Stimulated activated CD4-positive, alpha-beta T cell treated with anti-CD3 and anti-CD28 coated beads, Interleukin-15, amount 100 ng/mL, for 1 hour (primary cell): ENCODE measurements around the gene FCHSD2.
"Not testable (repeated sequence)": the region's sequence is repeated elsewhere in the genome, so short reads cannot be mapped to it uniquely, and the experiment has no call there.

Experiments used
- DNase-seq, 2 donors: peaks; one replicate each; pipeline ENCODE4 v3.0.0-alpha.2; 2020; ENCODE audit warnings: low read depth in 1 of 2, low spot score in 1 of 2

Gene FCHSD2

GRCh38 chr11:72811686-72812085 is 330.4 kb downstream of the FCHSD2 start:
- DNase-seq = not testable (repeated sequence)

DNA sequence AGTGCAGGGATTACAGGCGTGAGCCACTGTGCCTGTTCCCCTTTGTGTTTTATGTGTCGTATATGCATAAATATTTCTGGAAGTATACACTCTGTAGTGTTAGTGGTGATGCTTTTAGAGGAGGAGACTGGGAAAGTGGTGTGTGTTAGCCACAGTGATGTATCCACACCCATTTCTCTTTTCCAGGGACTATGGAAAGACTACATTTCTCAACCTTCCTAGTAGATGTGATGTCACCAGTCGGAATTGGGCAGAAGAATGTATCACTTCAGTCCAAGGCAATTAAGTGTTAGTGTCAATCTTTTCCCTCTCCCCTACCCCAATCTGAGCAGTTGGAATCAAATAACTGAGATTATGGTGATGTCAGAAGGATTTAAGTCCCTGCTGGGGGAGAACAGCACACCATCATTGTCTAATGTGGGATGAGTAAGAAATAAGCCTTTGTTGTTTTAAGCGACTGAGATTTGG is 333.8 kb downstream of the FCHSD2 start:
- no peak for DNase-seq

- DNase-seq = no peak
Observed at GRCh38 chr11:72807792-72808191, 334.3 kb downstream of the FCHSD2 start.

DNA sequence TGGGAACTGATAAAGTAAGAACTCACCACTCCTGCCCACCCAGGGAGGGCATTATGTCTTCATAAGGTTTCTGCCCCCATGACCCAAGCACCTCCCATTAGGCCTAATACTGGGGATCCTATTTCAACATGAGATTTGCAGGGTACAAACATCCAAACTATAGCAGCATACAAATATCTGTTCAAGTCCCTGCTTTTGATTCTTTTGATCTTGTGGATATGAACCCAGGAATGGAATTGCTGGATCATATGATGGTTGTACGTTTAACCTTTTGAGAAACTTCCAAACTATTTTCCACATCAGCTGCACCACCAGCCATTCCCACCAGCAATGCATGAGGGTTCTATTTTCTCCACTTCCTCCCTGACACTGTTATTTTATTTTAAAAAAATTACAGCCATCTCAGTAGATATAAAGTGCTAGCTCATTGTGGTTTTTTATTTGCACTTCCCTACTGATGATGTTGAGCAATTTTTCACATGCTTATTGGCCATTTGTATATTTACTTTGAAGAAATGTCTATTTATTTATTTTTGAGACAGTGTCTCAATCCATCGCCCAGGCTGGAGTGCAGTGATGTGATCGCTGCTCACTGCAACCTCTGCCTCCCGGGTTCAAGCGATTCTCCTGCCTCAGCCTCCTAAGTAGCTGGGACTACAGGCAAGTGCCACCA is 335.0 kb downstream of the FCHSD2 start:
- no peak for DNase-seq

GRCh38 chr11:72806378-72806777 is 335.7 kb downstream of the FCHSD2 start:
- not testable (repeated sequence) for DNase-seq

GRCh38 chr11:72805216-72805615 is 336.9 kb downstream of the FCHSD2 start:
- no peak for DNase-seq

GRCh38 chr11:72802822-72803221 is 339.3 kb downstream of the FCHSD2 start:
- DNase-seq = no peak

- no peak for DNase-seq
Observed at GRCh38 chr11:72799441-72799840, 342.7 kb downstream of the FCHSD2 start.

GRCh38 chr11:72798361-72798760 is 343.8 kb downstream of the FCHSD2 start:
- no peak for DNase-seq

DNA sequence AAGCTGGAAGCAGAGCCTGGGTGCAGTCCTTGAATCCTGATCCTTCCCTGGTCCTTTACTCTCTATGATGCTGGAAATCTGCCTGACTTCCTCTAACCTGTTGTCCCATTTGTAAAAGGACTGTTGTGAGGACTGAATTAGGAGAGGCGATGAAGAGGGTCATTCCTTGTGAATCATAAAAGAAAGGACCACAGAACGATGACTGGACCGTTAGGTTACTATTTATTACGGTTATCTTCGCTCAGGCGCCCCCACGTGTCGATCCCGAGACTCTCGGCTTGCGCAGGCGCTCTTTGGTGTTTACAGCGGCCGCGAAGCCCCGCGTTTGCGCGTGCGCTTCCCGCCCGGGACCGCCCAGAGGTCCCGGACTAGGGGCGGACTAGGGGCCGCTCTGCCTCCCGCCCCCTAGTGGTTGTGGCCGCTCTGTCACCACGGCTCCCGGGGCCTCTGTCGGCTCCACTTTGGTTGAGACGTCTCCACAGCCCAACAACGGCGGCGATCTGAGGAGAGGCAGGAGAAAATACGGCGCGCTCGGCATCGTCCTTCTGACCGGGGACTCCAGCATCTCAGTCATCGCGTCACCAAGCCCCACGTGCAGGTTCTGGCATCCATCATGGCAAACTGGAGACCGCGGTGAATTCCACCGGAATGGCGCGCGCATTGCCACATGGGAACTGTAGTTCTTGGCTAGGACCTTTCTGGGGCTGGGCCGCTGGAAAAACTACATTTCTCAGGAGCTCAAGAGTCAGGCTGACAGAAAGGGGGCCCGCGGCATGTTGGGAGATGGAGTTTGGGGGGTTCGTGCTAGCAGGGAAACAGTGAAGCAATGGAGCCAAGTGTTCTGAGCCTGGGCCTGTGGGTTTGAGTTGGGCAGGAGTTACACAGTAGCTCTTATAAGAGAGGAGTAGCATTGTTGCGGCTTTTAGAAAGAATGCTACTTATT is 348.4 kb downstream of the FCHSD2 start, which contains the start of gene STARD10:
Gene STARD10 (minus strand): TSS at position 623 of the 943 bp plus-strand sequence. CDS start 12,866 bp downstream, outside the sequence.
- peak; percentile 89 to 92 for DNase-seq

DNA sequence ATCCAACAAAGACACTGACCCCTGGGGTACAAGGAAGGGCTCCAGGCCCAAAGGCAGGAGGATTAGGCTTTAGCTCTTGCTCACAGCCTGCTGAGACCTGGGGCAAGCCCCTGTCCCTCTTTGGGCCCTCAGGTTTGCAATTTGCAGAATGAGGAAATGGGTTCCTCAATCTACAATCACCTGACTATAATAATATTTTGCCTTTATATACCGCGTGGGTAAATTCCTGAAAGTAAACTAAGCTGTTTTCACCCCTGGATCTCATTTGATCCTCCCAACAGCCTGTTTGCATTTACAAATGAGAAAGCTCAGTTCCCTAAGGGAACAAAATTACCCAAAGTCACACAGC is 349.1 kb downstream of the FCHSD2 start:
- DNase-seq = no peak

- no peak for DNase-seq
Observed at GRCh38 chr11:72792437-72793021, 349.6 kb downstream of the FCHSD2 start.

DNA sequence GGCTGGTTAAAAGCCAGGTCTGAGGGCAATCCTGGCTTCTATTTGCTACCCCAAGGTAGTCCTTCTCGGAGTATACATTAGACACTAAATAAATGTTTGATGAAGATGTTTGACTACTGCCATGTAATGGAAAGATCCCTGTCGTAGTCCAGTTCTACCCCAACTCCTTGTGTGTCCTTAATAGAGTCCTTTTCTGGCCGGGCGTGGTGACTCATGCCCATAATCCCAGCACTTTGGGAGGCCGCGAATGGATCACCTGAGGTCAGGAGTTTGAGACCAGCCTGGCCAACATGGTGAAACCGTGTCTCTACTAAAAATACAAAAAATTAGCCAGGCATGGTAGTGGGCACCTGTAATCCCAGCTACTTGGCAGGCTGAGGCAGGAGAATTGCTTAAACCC is 350.9 kb downstream of the FCHSD2 start:
- not testable (repeated sequence) for DNase-seq

GRCh38 chr11:72789493-72790131 is 352.5 kb downstream of the FCHSD2 start:
- DNase-seq = no peak

- DNase-seq = no peak
Observed at GRCh38 chr11:72788241-72788640, 353.9 kb downstream of the FCHSD2 start.

DNA sequence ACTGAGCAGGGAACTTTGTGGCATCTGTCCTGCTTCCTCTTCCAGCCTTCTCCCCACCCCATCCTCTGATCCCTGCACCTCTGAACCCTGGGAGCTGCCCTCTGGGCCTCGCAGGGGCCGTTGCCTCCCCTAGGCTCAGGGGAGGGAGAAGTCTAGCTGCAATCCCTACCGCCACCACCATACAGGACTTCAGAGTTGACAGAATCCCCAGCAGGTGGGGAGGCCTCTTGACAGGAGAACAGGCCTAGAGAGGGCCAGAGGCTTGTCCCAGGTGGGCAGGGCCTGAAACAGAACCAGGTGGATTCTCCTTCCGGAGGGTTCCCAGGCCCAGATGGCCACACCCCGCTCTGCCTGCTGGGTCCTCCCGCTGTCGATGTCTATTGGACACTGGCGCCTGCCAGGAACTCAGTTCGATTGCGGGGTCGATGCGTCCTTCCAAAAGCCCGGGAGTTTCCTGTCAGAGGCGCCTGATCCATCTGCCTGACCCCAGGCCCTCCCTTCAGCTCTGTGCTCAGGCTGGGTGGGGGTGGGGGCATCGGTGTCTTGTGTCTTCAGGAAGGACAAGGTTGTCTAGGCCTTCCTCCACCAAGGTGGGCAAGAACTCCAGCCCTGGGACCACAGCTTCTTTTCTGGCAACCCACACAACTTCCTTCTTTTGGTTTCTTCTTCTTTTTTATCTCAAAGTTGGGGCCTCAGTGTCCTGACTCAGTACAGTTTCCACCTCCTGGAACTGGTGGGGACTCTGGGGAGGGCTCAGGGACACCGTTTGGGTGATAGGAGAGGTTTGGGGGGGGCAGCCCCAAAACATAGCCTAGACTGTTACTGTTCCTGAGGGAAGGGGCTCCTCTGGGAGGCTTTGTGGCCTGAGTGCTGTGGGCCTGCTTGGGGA is 354.7 kb downstream of the FCHSD2 start:
- no peak for DNase-seq
